ENCODE results near the gene CENPP. TPM values are rescaled to one million over a fixed set of nuclear protein-coding genes. Genes with fewer than 3 reads are reported as not detected.

The CENPP gene
- total RNA-seq, 1 experiment from 2014 or later: 14.3 TPM

DNA sequence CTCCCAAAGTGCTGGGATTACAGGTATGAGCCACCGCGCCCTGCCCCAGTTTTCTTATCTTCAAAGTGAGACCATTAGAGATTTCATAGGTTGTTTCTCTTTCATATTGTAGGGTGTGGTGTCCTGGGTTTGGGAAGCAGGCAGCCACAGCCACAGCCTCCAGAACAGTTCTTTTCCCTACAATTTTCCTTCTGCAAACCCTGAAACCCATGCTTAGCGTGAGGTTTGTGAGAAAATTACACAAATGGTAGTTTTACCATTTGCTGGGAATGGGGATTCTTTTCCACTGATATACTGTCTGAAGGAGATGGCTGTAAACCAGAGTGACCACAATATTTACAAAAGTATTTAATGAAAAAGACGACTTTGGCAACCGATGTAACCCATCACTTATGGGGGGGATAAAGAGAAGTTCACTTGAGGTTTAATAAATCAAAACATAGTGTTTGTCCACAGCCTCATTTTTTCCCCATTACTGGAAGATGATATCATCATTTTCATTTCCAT, 236.8 kb downstream of the CENPP start:
- TF ChIP-seq NR2C2 (CRISPR knock-in tag; IDR thresholded peaks at IDR 0.05) (no peak), CTCF (IDR thresholded peaks at IDR 0.05) (no peak), NFATC4 (CRISPR knock-in tag; IDR thresholded peaks at IDR 0.05) (no peak)
- TF ChIP-seq, protein P1, sequence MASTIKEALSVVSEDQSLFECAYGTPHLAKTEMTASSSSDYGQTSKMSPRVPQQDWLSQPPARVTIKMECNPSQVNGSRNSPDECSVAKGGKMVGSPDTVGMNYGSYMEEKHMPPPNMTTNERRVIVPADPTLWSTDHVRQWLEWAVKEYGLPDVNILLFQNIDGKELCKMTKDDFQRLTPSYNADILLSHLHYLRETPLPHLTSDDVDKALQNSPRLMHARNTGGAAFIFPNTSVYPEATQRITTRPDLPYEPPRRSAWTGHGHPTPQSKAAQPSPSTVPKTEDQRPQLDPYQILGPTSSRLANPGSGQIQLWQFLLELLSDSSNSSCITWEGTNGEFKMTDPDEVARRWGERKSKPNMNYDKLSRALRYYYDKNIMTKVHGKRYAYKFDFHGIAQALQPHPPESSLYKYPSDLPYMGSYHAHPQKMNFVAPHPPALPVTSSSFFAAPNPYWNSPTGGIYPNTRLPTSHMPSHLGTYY (CRISPR knock-in tag; IDR thresholded peaks at IDR 0.05): no peak
- ChIA-PET POLR2A (no interaction called here), CTCF (no interaction called here)
- H3K27ac Mint-ChIP-seq: no peak overlapping the region
- H3K36me3 Mint-ChIP-seq: no peaks in the 10 kb centered on the region
- DNase-seq (ENCODE audit: low spot score) (no peak), ATAC-seq (no peak)
- H3K4me1 Mint-ChIP-seq: peaks cover 19% of the 10 kb centered on the region
- H3K9me3 Mint-ChIP-seq: no peaks in the 10 kb centered on the region
- no peaks in the 10 kb centered on the region for H3K27me3 Mint-ChIP-seq (ENCODE audit: low read depth)
- H3K4me3 Mint-ChIP-seq: no peak overlapping the region

DNA sequence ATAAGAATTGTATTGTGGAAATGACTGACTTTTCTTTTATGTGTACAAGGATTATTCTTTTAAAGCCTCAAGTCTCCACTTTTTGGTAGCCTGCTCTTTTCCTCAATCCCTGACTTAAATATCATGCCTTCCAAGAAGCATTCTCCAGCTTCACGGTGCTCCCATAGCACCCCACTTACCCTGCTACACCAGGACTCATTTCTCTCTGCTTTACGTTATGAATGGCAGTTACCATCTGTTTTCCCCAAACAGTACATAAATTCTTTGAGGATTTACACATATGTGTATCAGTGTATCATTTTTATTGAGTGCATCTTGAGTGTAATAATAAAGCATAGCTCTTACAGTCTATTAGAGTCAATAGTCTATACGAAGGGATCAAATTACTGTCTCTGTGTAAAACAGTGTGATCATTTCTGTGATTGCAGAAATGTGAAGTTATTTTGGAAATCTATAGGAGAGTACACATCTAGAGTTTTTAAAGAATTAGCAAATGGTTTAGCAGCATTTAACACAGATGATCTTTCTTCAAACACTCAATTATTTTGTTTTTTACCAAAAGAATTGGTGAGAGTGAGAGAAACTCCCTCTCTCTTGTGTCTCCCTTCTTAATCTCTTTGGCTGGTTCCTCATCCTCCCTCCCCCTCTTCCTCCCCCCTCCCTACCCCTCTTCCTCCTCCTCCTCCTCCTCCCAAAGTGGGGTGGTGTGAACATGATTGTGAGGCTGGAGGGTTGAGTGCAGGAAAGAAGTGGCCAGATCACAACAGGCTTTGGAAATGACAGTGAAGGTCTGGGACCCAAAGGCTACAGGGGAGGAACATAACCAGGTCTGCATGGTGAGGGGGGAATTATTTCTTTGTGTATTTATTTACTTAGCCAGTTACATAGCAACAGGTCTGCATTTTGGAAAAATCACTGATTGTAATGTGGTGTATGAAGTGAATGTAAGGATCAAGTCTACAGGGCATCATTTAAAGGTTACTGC, 237.7 kb downstream of the CENPP start:
- H3K4me3 Mint-ChIP-seq: no peak overlapping the region
- TF ChIP-seq ZBTB21 (CRISPR knock-in tag; IDR thresholded peaks at IDR 0.05; ENCODE audit: borderline replicate concordance) (no peak), ZNF281 (CRISPR knock-in tag; IDR thresholded peaks at IDR 0.05) (no peak), NFYB (CRISPR knock-in tag; conservative IDR thresholded peaks at IDR 0.05; ENCODE audit: low read depth) (no peak), NFE2L1 (CRISPR knock-in tag; IDR thresholded peaks at IDR 0.05) (no peak), CDX4 (CRISPR knock-in tag; IDR thresholded peaks at IDR 0.05; ENCODE audit: borderline replicate concordance) (no peak), TP53 (CRISPR knock-in tag; IDR thresholded peaks at IDR 0.05) (no peak), IRF2 (CRISPR knock-in tag; IDR thresholded peaks at IDR 0.05; ENCODE audit: borderline replicate concordance, low read depth) (no peak), ATF1 (CRISPR knock-in tag; IDR thresholded peaks at IDR 0.05) (no peak), ELF4 (CRISPR knock-in tag; IDR thresholded peaks at IDR 0.05; ENCODE audit: low read depth) (no peak), SP1 (CRISPR knock-in tag; conservative IDR thresholded peaks at IDR 0.05) (no peak), ZNF671 (CRISPR knock-in tag; IDR thresholded peaks at IDR 0.05) (no peak), MXD4 (CRISPR knock-in tag; IDR thresholded peaks at IDR 0.05; ENCODE audit: borderline replicate concordance) (no peak), ATF2 (CRISPR knock-in tag; IDR thresholded peaks at IDR 0.05; ENCODE audit: borderline replicate concordance, low read depth) (no peak), ZNF219 (CRISPR knock-in tag; IDR thresholded peaks at IDR 0.05; ENCODE audit: borderline replicate concordance) (no peak)
- ChIA-PET CTCF (no interaction called here), POLR2A (no interaction called here)
- no peak for DNase-seq (ENCODE audit: low spot score)
- 0 out of 2 replicates have a peak overlapping the region, but pooled peaks have one; percentile 33 for H3K27ac Mint-ChIP-seq
- peaks cover 13% of the 10 kb centered on the region for H3K4me1 Mint-ChIP-seq
- no peaks in the 10 kb centered on the region for H3K9me3 Mint-ChIP-seq
- ATAC-seq: no peak
- H3K36me3 Mint-ChIP-seq: no peaks in the 10 kb centered on the region
- H3K27me3 Mint-ChIP-seq (ENCODE audit: low read depth): no peaks in the 10 kb centered on the region
